GM21526 (cell line): ENCODE results near the gene KCNK13.
"Not testable (repeated sequence)": the region's sequence is repeated elsewhere in the genome, so short reads cannot be mapped to it uniquely, and the experiment has no call there.

Experiments
- ATAC-seq: cut with Tn5 transposase; IDR thresholded peaks from one replicate; pipeline ENCODE4 v1.9.1; 2021; ENCODE audit warnings: moderate library complexity; ENCODE audit not compliant: unreplicated experiment, low FRiP score

The KCNK13 gene

GRCh38 chr14:90184571-90185266, 122.9 kb downstream of the KCNK13 start:
- ATAC-seq, result no peak

- ATAC-seq, result no peak
These were observed 126.8 kb downstream of the KCNK13 start for GRCh38 chr14:90188588-90188987.

GRCh38 chr14:90191154-90191553, 129.4 kb downstream of the KCNK13 start:
- no peak for ATAC-seq

DNA sequence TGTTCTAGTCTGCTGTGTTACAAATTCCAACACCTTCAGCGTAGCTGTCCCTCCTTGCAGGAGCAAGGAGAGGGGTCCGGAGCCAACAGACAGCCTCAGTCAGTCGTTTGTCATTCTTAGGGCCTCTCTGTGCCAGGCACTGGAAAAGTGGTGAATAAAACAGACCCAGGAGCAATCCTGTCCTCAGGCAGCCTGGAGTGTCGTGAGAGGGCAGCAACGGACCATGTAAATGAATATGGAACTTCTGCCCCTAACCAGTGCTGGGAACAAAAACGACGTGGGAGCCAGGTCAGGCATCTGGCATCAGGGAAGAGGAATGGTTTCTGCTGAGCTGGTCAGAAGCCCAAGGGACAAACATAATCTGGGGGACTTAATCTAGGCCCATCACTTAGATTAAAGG, 129.8 kb downstream of the KCNK13 start:
- no peak for ATAC-seq

DNA sequence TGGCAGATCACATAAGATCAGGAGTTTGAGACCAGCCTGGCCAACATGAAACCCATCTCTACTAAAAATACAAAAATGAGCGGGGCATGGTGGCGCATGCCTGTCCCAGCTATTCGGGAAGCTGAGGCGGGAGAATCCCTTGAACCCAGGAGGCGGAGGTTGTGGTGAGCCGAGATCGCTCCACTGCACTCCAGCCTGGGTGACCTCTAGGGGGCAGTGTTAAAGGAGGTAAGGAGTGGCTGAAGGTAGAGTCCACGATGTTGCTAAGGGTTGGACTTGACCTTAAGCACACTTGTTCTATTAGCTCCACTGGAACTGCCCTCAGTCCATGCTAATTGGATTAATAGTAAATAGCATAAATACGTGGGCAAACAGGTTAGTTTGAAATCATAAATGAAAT, 132.1 kb downstream of the KCNK13 start:
- ATAC-seq, result no peak

- ATAC-seq, result no peak
These were observed 132.9 kb downstream of the KCNK13 start for GRCh38 chr14:90194706-90195105.

DNA sequence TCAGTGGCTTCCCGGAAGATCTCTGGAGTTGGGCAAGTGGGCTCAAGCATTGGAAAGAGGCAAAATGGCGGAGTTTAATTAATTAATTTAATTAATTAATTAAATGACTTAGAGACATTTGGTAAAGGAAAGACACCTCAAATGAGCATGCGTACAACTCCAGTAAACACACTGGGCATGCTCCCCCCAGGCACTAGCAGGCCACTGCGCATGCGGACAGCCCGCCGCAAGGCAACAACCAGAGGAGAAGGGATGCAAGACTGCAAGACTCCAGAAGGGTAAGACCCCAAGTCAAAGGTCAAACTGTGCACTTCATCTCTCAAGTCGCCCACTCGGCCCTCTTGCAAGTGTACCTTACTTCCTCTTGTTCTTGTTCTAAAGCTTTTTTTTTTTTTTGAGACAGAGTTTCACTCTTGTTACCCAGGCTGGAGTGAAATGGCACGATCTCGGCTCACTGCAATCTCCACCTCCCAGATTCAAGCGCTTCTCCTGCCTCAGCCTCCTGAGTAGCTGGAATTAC, 136.8 kb downstream of the KCNK13 start:
- ATAC-seq, result no peak

- not testable (repeated sequence) for ATAC-seq
These were observed 138.8 kb downstream of the KCNK13 start for GRCh38 chr14:90200546-90200945.

DNA sequence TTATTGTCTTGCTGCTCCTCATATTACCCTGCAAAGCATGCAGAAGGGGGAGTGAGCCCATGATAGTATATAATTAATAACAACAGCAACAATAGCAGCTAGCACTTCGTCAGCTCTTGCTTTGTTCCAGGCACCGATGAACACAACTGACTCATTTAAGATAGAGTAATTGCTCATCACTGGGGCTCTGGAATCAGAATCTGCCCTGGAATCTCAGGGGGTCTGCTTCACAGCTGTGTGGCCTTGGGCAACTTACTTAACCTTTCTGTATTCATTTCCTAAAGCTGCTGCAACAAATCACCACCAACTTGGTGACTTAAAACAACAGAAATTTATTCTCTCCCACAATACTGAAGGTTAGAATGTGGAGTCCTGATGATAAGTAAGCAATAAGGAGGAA, 139.6 kb downstream of the KCNK13 start:
- ATAC-seq, result no peak

DNA sequence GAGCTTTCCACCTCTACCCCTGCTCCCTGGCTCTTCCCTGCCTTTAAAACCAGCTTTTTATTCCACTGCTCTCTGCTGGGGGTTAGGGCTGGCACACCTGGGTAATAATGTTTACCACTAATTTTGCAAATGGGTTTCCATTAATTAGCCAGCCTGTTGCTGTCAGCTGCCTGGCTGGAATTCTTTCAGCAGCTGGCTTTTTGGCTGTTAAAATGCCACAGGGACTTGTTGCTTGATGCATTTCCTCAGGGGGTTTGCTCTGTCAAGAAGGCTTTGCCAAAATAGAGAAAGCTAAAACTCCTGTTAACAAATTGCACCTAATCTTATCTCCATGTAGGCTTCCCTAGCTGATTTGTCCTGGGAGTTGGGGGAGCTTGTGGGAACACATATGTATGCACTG, 142.7 kb downstream of the KCNK13 start:
- ATAC-seq, result no peak

- ATAC-seq, result no peak
These were observed 151.4 kb downstream of the KCNK13 start for GRCh38 chr14:90213099-90213748.

DNA sequence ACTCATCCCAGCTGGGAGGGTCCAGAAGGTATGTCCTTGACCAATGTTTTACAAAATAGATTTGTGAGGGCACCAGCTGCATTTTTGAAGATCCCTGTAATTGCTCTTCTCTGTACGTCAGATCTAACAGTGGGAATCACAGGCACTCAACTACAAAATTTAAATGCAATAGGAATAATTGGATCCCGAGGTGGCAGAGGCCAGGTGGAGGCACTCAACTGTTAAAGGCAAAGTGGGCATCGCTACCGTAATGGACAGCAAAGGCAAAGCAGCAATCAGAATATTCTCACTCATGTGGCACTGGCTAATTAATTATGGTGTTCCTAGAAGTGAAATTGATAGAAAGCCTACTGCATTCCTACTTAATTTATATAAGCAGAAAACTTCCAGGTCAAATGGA, 166.7 kb downstream of the KCNK13 start:
- ATAC-seq, result no peak

DNA sequence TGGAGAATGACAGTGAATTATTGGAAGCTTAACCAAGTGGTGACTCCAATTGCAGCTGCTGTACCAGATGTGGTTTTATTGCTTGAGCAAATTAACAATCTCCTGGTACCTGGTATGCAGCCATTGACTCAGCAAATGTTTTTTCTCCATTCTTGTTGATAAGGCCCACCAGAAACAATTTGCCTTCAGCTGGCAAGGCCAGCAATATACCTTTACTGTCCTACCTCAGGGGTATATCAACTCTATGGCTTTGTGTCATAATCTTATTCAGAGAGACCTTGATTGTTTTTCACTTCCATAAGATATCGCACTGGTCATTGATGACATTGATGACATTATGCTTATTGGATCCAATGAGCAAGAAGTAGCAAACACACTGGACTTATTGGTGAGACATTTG, 168.1 kb downstream of the KCNK13 start:
- ATAC-seq, result not testable (repeated sequence)
